GM21619 (cell line): ENCODE measurements around the gene NFATC3.
A peak's percentile ranks its signal among the peaks of the same experiment; 100 is the strongest.

Experiments used
- ATAC-seq: cut with Tn5 transposase; IDR thresholded peaks from one replicate; pipeline ENCODE4 v1.9.1; 2021; ENCODE audit not compliant: unreplicated experiment

The NFATC3 gene

DNA sequence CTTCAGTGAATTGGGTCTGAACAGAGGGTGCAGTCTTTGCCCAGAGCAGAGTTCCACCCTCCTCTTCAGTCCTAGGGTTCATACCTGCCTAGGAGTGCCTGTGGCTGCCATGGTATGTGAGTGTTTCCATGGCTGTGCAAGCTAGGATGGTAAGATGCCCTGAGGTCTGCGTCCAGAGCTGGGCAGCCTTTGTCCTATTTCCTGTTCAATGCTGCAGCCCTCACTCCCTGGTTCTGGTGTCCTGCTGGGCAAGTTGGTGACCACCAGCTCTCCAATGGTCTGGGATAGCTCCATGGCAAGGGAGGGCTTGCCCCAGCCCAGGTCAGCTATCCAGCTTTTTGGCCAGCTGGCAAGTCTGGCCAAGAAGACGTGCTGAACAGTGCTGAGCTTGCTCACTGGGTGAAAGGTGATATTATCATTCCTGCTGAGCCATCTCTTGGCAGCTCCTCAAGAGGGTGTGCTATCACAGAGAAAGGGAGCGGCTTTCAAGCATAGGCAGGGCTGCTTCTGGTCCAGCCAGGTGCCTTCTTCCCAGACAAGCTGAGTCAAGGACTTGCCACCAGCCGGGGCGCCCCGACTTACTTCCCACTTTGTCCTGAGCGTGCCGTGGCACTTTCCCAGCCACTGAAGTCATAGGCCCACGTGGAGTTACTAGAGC is 13.0 kb upstream of the NFATC3 start:
- no peak for ATAC-seq

DNA sequence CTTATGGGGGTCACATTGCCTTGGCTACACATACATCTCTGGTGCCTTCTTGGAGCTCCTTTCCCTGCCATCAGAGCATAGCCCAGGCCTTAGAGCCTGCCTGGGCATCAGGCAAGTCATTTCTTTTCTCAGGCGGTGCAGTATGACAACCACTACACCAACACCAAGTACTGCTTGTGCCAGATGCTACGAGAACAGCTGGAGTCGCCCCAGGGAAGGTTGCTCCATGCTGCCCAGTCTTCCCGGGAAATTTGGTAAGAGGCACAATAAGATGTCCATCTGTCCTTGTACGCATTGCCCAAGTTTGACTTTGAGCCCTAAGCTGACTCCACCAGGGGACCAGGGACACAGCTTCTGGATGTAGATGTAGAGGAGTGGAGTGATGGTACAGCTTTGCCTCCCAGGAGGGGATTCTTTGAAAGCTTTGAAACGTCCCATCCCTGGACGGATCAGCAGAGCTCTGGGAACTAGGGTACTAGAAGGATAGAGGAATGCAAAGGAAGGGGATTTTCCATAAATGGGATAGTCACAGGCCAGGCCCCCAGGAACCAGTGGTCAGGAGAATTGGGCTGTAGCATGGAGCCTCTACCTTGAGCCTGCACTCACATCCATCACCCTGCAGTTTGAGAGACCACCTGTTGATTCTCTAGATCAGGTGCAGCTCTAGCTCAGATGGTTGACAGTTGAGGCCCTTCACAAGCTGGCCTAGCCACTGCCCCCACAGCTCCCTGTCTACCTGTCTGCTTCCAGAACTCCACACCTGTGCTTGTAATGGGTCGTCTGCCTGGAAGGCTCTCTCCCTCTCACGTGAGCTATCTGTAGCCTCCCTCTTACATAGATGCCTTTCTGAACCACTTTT is 11.0 kb upstream of the NFATC3 start:
- ATAC-seq = no peak

DNA sequence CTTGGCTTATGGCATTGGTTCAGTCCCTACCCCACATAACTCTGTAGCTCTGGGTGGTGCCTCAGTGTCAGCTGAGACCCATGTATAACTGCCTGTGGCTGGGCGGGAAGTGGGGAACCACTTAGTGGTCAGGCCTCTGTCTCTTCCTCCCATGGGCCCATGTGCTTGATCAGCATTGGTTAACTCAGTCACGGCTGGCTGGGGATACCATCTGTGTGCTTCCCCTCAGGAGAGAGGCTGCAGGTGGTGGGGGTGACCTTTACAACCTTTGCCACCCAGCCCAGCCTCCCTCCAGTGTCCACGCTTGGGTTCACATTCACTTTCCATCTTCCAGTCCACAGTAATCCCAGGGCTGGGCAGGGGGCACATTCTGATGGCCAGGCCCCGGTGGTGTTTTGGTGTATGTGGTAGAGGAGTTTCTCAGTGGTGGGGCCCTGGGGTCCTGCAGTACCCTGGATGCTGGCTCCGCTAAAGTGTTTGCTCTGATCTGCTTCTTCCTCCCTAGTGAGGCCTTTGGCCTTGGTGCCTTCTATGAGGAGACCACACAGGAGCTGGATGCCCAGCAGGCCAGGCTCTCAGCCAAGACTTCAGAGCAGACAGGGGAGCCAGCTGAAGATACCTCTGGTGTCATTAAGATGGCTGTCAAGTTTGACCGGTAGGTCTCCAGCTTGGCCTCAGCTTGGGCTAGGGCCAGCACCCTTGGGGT is 10.2 kb upstream of the NFATC3 start:
- peak; percentile 66 for ATAC-seq

DNA sequence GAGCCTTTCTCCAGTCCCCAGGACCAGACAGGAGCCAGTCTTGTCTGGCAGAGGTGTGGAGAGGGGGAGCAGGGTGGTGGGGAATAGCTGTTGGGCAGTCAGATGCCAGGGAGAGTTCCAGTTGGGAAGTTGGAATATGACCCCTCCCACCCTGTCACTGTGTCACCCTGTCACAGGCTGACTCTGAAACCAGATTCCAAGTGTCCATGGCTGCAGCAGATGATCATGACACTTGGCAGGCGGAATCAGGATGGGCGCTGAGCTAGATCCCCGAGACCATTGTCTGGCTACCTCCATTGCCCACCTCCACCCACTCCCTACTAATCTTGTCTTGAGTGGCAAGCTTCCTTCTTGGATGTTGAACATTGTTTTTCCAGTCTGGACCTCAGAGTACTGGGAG is 9.2 kb upstream of the NFATC3 start:
- no peak for ATAC-seq

DNA sequence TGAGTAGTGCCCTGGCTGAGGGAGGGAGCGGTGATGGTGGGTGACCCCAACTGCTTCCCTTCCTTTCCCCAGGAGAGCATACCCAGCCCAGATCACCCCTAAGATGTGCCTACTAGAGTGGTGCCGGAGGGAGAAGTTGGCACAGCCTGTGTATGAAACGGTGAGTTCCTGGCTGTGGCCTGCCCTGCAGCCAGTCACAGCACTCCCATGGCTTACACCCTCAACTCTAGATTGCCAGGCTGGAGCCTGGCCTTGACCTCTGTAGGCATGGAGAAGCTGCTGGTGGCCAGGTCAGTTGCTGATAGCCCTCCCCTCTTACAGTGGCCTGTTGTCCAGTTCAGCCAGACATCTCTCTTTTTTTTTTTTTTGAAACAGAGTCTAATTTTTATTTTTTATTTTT is 8.6 kb upstream of the NFATC3 start:
- no peak for ATAC-seq

DNA sequence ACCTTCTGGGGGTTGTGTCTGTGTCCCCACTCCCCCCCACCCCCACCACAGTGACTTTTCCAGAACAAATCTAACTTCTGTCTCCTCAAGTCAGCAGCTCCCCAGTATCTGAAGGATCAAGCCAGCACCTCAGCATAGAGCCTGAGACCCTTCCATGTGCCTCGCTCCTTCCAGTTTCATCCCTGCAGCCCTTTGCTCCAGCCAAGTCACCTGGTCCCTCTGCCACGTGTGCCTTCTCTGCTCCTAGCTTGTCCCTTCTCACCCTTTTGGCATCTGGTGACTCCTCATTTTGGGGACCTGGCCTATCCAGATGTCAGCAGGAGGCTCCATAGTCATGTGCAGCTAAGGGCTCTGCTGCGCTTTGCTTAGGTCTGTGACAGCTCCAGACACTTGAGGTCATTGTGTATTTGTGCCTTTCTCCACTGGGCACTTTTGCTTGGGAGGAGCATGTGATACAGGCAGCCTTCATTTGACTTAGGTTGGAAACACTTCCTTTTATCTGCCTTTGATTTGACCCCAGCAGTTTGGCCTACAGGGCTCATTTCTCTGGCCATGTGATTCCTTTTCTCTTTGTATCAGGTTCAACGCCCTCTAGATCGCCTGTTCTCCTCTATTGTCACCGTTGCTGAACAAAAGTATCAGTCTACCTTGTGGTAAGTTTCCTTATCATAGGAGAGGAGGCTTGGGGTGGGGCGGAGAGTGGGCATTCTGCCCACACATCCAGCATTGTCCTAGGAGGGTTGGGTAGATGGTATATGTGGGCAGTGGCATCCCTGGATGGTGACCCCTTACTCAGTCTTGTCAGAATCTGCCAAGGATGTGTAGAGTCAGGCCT is 7.1 kb upstream of the NFATC3 start:
- no peak for ATAC-seq

DNA sequence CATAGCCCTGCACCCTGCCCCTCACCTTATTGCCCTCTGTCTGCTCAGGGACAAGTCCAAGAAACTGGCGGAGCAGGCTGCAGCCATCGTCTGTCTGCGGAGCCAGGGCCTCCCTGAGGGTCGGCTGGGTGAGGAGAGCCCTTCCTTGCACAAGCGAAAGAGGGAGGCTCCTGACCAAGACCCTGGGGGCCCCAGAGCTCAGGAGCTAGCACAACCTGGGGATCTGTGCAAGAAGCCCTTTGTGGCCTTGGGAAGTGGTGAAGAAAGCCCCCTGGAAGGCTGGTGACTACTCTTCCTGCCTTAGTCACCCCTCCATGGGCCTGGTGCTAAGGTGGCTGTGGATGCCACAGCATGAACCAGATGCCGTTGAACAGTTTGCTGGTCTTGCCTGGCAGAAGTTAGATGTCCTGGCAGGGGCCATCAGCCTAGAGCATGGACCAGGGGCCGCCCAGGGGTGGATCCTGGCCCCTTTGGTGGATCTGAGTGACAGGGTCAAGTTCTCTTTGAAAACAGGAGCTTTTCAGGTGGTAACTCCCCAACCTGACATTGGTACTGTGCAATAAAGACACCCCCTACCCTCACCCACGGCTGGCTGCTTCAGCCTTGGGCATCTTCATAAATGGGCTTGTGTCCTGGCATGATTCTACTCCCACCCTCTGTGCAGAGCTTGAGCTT is 6.3 kb upstream of the NFATC3 start:
- no peak for ATAC-seq

DNA sequence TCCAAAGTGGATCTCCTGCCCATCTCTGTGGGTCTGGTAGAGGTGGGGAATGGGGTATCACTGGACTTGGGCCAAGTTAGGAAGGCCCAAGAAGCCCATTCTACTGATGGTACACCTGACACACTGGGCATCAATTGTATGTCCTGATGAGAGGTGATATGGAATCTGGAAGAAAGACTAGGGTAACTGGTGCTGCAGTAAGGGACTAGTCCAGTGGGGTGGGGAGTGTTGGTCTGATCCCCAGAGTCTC is 5.9 kb upstream of the NFATC3 start:
- ATAC-seq = no peak

DNA sequence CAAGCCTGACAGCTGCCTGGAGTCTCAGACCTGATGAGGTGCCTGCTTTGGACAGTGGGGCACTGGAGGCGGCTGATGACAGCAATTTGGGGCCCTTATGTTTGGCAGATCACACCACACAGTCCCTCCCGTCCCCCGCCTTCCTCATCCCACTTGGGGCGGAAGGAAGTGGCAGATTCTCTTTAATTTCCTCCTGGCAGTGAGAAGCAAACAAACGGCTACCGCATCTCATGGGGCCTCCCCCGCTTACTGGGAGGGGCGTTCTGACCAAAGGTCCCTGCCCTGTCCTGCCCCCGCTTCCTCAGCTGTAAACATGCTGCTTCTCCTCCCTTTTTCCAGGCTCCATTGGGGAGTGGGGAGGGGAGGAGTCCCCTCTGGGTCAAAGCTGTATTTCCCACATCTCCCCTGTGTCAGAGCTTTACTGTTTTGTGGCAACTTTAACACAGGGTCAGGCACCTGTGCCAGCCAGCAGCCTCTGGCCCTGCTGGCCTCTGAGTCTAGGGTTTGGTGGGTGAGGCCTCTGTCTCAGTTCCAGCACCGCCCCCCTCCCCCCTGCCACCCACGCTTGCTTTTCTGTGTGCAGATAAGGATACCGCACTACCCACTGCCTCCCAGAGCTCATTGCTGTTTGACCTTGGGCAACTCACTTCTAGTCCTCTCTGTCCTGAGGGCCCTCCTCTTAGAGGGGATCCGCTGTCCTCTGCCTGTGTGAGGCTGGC is 5.4 kb upstream of the NFATC3 start:
- ATAC-seq = no peak

DNA sequence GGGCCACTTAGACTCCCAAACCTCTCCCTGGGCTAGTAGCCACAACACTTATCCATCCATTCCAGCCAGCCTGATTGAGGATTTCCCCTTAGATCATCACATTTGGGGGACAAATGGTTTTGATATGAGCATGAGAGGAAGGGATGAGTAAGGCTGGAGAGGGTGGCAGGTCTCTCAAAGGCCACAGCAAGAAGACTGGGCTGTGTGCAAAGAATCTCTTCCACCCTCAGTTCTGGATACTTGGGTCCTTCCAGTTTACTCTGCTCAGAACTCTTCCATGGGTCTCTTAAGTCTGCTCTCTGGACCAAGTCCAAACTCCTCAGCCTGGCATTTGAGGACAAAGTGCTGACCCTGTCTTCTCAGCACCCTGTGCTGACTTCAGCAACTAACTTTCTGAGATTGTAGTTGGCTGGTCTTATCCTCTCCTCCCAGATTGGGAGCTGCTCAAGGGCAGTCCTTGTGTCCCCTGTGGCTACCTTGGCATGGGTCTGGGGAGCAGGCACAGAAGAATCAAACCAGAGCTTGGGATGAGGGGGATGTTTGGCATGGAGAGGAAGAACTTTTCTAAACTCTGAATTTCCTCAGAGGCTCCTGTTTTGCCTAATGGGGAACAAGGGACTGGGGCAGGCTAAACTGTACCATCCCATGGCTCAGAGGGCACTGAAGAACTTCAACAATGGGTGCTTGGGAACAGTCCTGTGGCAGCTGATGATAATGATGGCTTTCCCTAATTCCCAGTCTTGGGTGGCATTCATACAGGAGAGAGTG is 3.1 kb upstream of the NFATC3 start:
- ATAC-seq = no peak

DNA sequence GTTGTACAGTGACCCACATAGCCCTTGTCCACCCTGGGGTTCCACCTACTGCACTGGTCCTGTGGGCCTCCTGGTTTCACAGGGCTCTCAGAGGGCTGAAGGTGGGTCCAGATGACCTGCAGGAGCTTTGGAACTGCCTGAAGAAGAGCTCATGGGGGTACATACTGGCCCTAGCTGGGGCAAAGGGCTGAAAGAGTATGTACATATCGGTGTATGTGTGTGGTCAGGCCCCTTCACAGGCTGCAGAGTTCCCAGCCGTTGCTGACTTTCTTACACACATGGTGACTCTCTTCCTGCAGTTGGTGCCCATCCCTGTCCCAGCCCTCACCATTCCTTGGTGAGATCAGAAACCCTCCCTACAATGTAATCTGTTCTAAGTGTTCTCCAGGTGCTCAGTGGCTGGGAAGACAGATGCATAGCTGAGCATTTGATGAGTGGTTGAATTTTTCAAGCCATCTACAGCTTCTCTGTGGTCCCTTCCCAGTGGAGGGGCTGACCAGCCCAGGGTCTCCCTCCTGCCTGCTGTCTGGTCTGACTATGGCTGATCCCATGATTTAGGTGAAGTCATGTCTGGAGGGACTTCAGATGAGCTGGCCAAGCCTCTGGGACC is 2.4 kb upstream of the NFATC3 start:
- no peak for ATAC-seq

DNA sequence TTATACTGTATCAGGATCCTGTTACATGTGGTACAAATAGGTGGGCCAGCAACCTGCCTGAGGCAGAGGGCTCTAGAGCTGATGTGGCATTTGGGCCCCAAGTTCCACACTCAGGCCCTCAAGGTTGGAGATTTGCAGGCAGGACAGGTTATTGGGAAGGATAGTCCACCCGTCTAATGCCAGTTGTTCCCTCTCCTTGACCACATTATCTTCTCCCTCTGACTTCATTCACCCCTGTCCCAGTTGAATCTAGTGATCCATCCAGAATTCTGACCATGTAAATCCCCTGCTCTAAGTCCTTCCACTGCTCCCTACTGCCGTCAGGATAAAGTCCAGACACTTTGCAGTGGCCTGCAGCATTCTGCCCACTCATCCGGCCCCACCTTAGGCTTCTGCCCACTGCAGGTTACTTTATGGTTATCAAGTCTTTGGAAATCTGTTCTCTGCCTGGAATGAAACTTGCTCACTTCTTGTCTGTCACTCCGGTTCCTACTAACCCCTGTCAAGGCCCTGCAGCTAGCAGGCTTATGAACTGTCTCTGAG is 1.9 kb upstream of the NFATC3 start:
- no peak for ATAC-seq

DNA sequence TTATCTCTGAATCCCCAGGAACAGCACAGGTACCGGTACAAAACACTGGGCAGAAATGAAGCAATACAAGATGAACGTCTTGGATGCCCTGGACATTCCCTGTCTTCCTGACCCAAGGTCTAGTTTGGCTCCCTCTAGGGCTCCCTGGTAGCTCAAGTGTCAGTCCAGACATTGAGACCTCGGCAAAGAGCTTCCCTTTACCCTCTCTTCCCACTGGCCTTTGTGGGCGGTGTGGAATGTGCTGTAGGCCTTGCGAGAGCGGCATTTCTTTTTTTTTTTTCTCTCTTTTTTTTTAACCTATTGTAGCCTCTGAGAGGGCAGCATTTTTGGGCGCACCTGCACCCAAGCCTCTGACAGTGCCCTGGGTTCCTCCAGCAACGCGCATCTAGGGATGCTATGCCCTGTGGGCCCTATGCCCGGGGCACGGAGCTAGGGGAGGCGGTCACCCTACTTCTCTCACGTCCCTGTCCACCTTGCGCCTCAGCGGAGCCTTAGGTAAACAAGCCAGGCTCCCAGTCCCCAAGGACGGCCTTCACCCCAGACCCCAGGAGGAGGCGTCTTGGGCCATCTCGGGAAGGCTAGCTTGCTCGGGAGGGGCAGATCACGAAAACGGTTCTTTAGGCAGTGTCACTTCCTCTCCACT is 1.2 kb upstream of the NFATC3 start:
- no peak for ATAC-seq

DNA sequence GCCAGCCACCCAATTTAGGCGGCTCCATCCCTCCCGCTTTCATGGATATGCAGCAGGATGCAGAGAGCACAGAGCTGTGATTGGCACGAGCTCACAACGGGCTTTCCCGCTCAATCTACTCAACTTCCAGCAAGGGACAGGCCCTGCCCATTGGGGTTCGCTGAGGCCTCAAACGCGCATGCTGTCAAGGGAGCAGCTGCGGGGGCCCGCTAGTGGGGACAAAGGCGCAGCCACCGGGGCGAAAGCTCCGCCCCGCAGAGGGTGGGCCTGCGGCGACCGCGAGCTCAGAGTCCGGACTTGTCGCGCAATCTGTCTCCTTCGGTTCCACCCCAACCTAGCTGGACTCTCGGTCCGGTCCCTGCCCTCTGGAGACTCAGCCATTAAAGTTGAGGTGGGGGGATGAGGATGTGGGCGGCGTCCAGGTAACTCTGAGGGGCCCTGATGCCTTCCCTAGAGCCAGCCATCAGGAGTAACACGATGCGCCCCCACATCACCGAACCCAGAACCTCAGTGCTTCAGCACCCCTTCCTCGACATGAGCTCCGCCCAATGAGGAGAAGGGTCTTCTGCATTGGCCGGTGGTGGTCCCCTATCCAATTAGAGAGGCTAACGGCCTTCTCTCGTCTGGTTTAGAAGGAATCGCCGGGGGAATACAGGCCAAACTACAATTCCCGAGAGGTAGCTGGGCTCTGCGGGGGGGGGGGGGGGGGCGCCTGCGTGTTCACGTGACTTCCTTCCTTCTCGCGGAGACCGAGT is 489 bp upstream of the NFATC3 start:
- peak; percentile 57 for ATAC-seq

DNA sequence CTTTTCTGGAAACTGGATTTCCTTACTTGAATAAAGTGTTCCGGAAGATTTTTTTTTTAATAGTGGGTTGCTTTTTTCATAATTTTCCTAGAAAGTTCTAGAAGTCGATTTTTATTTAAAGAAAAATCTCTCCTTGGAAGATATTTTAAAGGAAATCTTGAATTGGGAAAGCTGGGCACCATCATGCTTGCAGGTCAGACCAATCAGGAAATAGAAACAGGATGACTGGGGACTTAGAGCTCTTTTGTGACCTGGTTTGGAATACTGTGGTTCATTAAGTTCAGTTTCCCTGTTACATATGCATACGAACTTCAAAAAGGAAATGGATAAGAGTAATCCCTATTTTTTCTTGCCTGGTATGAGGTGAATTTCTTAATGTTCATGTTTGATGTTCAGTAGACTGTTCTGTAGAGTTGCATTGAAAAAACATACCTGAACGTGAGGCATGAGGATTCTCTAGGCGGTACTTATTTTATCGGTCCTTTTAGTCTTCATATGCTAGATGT is 1.2 kb downstream of the NFATC3 start:
- ATAC-seq = no peak

DNA sequence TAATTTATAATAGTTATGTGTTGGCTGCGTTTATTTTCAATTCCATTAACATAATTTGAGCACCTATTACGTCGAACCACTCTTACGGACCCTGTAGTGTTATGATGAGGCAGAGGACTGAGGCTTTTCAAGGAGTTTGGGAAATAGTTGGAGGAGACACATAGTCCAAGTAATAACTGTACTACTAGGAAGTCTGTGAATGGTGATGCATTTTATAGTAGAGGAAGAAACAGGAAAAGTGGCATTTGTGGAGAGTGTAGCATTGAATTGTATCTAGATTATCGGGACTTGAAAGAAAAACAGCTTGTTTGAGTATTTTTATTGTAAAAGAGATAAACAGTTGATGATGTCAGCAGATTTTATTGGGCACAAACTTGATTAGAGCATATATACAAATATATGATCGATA is 1.7 kb downstream of the NFATC3 start:
- ATAC-seq = no peak

DNA sequence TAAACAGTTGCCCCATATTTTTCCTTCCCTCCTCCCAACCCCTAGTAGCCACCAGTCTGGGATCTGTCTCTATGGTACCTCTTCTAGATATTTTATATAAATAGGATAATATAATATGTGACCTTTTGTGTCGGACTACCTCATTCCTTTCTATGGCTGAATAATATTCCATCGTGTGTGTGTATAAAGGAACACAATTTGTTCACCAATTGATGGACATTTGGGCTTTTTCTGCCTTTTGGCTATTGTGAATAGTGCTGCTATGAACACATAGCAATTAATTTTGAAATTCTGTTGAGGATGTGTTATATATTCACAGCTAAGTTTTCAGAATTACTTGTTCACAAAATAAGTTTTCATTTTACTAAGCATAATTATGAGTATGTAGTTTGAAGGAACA is 2.5 kb downstream of the NFATC3 start:
- no peak for ATAC-seq
